Activated naive CD4-positive, alpha-beta T cell treated with anti-CD3 and anti-CD28 coated beads, Interleukin-2, amount 50 U/mL, for 24 hours (primary cell): ENCODE results near the gene PRIM1.
"Not testable (repeated sequence)": the region's sequence is repeated elsewhere in the genome, so short reads cannot be mapped to it uniquely, and the experiment has no call there.

Experiments
- H3K27ac Mint-ChIP-seq: one replicate; pipeline ENCODE4 v1.8.0; 2021; ENCODE audit warnings: mild to moderate bottlenecking, mixed read lengths
- H3K27me3 Mint-ChIP-seq: one replicate; pipeline ENCODE4 v1.8.0; 2021; ENCODE audit warnings: mixed read lengths
- H3K36me3 Mint-ChIP-seq: one replicate; pipeline ENCODE4 v1.8.0; 2021; ENCODE audit warnings: mixed read lengths
- H3K4me1 Mint-ChIP-seq: one replicate; pipeline ENCODE4 v1.8.0; 2021; ENCODE audit warnings: mixed read lengths
- H3K4me3 Mint-ChIP-seq: one replicate; pipeline ENCODE4 v1.8.0; 2021; ENCODE audit warnings: mild to moderate bottlenecking, mixed read lengths
- H3K9me3 Mint-ChIP-seq: one replicate; pipeline ENCODE4 v1.8.0; 2021; ENCODE audit warnings: mixed read lengths

Gene PRIM1

DNA sequence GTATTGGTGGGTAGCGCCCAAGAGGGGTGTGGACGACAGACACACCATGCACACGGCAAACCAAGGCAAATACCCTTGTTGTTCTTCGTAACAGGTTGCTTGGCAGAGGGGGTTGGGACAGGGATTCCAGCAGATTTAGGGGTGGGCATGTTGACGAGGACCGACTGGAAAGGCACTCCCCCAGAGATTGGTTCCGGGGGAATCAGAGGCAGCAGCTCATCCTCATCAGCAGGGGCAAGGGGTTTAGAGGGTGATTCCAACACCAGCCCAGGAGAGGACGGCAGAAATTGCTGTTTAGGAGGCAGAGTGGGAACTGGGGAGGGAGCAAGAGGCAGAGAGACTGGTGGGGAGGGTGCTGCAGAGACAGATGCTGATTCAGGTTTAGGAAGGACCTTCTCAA lies 36.3 kb downstream of the PRIM1 start:
- peak overlapping the region; percentile 5 for H3K4me3 Mint-ChIP-seq
- no peaks in the 10 kb centered on the region for H3K9me3 Mint-ChIP-seq
- H3K27me3 Mint-ChIP-seq, result no peaks in the 10 kb centered on the region
- peaks cover 46% of the 10 kb centered on the region for H3K36me3 Mint-ChIP-seq
- peak overlapping the region; percentile 36 for H3K27ac Mint-ChIP-seq
- peaks cover 48% of the 10 kb centered on the region for H3K4me1 Mint-ChIP-seq

DNA sequence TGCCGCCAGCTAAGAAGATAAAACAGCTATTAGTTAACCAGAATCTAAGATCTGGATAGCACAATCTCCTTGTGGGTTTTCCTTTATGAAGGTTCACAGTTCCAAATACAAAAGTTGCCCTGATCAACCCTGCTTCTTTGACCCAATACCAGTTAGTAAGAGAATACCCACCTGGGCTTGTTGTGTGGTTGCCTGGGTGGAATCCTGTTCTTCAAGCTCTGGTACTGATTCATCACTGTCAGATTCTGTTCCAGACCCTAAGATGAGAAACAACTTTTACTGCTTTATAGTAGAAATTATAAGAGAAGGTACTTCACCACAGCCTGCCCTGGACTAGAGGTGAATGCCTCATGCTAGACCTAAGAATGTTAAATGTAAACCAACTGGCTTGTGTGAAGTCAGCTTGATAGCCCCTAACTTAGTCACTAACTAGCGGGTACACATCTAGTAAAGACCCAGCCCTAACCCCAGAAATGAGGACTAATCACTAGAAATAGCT lies 37.6 kb downstream of the PRIM1 start:
- H3K27me3 Mint-ChIP-seq, result no peaks in the 10 kb centered on the region
- peak overlapping the region; percentile 84 for H3K27ac Mint-ChIP-seq
- no peaks in the 10 kb centered on the region for H3K9me3 Mint-ChIP-seq
- peaks cover 35% of the 10 kb centered on the region for H3K4me1 Mint-ChIP-seq
- peaks cover 34% of the 10 kb centered on the region for H3K36me3 Mint-ChIP-seq
- no peak overlapping the region for H3K4me3 Mint-ChIP-seq

DNA sequence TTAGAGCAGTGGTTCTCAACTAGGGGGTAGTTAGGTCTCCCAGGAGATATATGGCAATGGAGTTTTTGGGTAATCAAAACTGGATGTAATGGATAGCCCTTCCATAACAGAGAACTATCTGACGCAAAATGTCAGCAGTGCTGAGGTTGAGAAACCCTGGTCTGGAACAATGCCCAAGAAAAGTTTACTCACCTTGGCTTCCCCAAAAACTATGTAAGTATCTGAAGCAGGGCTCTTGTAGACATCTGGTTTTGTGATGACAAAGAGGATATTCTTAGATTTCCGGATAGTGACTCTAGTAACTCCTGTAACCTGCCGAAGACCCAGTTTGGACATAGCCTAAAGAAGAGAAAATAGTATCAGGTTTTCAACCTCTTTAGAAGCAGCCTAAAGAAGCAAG lies 38.8 kb downstream of the PRIM1 start:
- H3K36me3 Mint-ChIP-seq, result peaks cover 26% of the 10 kb centered on the region
- no peaks in the 10 kb centered on the region for H3K27me3 Mint-ChIP-seq
- H3K9me3 Mint-ChIP-seq, result no peaks in the 10 kb centered on the region
- H3K27ac Mint-ChIP-seq, result no peak overlapping the region
- H3K4me1 Mint-ChIP-seq, result peaks cover 25% of the 10 kb centered on the region
- H3K4me3 Mint-ChIP-seq, result no peak overlapping the region

DNA sequence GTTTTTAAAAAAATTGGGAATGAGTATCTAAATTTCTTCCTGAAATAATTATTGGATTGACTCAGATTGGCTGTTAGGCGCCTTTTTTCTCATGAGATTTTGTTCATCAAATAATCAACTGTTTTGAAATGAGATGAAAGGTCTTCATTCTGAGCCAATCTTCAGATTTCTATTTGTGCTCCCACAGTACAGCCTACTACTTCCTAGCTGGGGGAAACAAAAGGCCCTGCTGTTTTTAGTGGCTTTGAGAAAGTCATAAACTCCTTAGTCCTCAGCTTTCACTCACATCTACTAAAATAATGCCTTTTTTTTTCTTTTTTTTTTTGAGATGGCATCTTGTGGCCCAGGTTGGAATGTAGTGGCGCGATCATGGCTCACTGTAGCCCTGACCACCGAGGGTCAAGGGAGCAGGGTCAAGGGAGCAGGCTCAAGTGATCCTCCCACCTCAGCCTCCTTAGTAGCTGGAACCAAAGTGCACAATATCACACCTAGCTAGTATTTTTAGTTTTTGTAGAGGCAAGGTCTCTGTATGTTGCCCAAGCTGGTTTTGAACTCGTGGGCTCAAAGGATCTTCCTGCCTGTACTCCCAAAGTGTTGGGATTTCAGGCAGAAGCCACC lies 42.3 kb downstream of the PRIM1 start:
- H3K27ac Mint-ChIP-seq, result no peak overlapping the region
- H3K36me3 Mint-ChIP-seq, result peaks cover 17% of the 10 kb centered on the region
- H3K4me3 Mint-ChIP-seq, result no peak overlapping the region
- peaks cover 1% of the 10 kb centered on the region for H3K4me1 Mint-ChIP-seq
- no peaks in the 10 kb centered on the region for H3K27me3 Mint-ChIP-seq
- no peaks in the 10 kb centered on the region for H3K9me3 Mint-ChIP-seq

DNA sequence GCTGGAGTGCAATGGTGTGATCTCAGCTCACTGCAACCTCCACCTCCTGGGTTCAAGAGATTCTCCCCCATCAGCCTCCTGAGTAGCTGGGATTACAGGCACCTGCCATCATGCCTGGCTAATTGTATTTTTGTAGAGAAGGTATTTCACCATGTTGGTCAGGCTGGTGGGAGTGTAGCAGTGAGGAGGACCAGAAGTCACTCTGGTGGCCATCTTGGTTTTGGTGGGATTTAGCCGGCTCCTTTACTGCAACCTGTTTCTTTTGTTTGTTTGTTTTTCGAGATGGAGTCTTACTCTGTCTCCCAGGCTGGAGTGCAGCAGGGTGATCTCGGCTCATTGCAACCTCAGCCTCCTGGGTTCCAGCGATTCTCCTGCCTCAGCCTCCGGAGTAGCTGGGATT lies 47.6 kb downstream of the PRIM1 start:
- H3K27me3 Mint-ChIP-seq, result not testable (repeated sequence)

DNA sequence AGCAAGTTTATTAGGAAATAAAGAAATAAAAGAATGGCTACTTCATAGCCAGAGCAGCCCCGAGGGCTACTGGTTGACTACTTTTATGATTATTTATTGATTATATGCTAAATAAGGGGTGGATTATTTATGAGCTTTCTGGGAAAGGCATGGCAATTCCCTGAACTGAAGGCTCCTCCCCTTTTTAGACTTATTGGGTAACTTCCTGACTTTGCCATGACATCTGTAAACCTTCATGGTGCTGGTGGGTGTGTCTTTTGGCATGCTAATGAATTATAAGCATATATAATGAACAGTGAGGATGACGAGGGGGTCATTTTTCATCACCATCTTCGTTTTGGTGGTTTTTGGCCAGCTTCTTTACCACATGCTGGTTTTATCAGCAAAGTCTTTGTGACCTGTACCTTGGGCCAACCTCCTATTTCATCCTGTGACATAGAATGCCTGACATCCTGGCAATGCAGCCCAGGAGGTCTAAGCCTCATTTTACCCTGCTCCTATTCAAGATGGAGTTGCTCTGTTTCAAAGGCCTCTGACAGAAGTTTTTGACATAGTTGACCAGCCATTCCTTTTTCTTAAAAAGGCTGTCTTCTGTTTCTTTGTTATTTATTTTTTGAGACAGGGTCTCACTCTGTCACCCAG lies 53.0 kb downstream of the PRIM1 start:
- no peaks in the 10 kb centered on the region for H3K4me1 Mint-ChIP-seq
- no peaks in the 10 kb centered on the region for H3K36me3 Mint-ChIP-seq
- no peak overlapping the region for H3K4me3 Mint-ChIP-seq
- H3K27ac Mint-ChIP-seq, result no peak overlapping the region
- H3K27me3 Mint-ChIP-seq, result no peaks in the 10 kb centered on the region
- H3K9me3 Mint-ChIP-seq, result no peaks in the 10 kb centered on the region

More for the DNA sequence above, 47.6 kb downstream of the PRIM1 start:
- not testable (repeated sequence) for H3K27ac Mint-ChIP-seq, H3K4me3 Mint-ChIP-seq, H3K9me3 Mint-ChIP-seq, H3K4me1 Mint-ChIP-seq, H3K36me3 Mint-ChIP-seq

DNA sequence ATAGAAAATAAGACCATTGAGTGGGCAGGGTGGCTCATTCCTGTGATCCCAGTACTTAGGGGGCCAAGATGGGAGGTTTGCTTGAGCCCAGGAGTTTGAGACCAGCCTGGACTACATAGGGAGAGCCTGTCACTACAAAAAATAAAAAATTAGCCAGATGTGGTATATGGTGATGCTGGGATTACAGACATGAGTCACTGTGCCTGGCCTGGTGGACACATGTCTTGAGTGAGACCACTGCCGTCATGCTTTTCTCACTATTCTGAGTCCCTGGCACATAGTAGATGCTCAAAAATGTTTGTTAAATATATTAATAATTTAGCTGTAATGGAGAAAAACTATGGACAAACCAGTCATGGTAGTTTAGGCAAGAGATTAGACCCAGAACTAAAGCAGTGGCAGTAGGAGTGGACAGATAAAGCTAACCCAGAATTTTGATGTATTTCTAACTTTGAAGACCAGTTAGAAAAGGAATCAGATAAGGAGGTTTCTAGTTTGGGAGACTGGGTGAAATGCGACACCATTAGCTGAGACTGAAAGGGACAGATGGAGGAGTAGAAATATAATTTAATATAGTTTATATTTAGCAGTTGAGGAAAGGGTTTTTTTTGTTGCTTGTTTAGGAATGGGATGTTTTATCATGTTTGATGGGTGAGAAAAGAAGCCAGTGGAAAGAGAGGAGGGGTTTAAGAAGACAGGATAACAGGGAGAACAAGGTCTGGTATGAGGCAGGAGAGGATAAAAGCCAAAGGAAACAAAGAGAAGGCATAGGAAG lies 56.6 kb downstream of the PRIM1 start:
- H3K27me3 Mint-ChIP-seq, result no peaks in the 10 kb centered on the region
- no peaks in the 10 kb centered on the region for H3K4me1 Mint-ChIP-seq
- H3K9me3 Mint-ChIP-seq, result no peaks in the 10 kb centered on the region
- no peak overlapping the region for H3K27ac Mint-ChIP-seq
- no peak overlapping the region for H3K4me3 Mint-ChIP-seq
- H3K36me3 Mint-ChIP-seq, result no peaks in the 10 kb centered on the region

DNA sequence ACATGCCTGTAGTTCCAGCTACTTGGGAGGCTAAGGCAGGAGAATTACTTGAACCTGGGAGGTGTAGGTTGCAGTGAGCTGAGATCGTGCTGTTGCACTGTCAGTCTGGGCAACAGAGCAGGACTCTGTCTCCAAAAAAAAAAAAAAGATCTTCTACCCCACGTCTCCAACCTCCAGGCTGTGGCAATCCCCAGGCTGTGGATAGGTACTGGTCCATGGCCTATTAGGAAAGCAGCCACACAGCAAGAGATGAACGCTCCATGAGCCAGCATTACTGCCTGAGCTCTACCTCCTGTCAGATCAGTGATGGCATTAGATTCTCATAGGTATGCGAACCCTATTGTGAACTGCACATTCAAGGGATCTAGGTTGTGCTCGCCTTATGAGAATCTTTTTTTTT lies 58.0 kb downstream of the PRIM1 start:
- Mint-ChIP-seq H3K4me3 (no peak overlapping the region), H3K27me3 (no peaks in the 10 kb centered on the region), H3K4me1 (peaks cover 2% of the 10 kb centered on the region), H3K36me3 (no peaks in the 10 kb centered on the region), H3K9me3 (no peaks in the 10 kb centered on the region), H3K27ac (no peak overlapping the region)

DNA sequence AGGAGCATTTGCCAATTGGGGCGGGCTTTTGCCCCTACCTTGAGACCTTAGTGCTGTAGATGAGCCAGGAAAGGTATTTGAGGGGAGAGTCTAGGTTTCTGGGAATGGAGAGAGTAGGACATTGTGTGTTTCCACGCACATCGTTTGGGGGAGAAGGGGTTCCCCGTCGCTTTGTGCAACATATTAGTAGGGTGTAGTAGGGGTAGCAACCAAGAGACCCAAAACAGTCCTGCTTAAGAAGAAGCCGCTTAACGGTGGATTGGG lies 63.3 kb downstream of the PRIM1 start:
- H3K4me3 Mint-ChIP-seq, result peak overlapping the region; percentile 100
- H3K9me3 Mint-ChIP-seq, result no peaks in the 10 kb centered on the region
- peaks cover 27% of the 10 kb centered on the region for H3K4me1 Mint-ChIP-seq
- H3K27ac Mint-ChIP-seq, result peak overlapping the region; percentile 100
- H3K27me3 Mint-ChIP-seq, result no peaks in the 10 kb centered on the region
- peaks cover 24% of the 10 kb centered on the region for H3K36me3 Mint-ChIP-seq

DNA sequence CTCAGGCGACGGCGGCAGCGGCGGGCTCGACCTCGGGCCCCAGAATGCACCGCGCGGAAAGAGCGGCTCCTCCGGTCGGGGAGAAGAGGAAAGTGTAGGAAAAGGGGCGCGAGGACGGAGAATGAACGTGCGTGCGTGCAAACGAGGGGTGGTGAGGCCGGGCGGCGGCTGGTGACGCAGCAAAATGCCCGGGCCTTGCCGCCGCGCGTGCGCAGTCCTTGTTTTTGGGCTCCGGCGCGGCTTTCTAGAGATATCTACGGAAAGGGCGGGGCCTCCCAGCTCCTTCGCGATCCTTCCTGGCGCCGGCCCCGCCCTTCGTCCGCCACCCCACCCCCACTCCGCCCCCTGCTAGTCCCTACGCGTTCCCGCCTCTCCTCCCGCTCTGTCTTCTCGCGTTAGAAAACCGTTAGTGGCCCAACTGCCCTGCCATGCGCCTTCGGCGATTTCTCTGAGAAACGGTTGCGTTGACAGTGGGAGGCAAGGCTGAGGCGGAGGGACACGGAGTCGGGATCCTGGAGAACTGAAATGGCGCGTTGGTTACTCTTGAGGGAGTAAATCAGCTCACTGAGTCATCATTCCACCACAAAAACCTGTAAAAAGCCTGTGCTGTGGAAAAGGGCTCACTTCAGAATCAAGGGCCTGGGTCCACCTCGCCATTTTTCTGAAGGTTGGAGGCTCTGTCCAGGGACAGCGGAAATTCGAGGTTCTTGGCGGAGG lies 63.8 kb downstream of the PRIM1 start, which contains the start of gene PTGES3:
PTGES3 (minus strand) TSS at position 156 of the 717 bp plus-strand sequence. CDS start 285 bp downstream, outside the sequence.
- no peaks in the 10 kb centered on the region for H3K27me3 Mint-ChIP-seq
- peaks cover 28% of the 10 kb centered on the region for H3K4me1 Mint-ChIP-seq
- H3K9me3 Mint-ChIP-seq, result no peaks in the 10 kb centered on the region
- peak within 1 kb of the TSS; percentile 100 for H3K27ac Mint-ChIP-seq
- H3K36me3 Mint-ChIP-seq, result peaks cover 24% of the 10 kb centered on the region
- H3K4me3 Mint-ChIP-seq, result peak within 1 kb of the TSS; percentile 100

DNA sequence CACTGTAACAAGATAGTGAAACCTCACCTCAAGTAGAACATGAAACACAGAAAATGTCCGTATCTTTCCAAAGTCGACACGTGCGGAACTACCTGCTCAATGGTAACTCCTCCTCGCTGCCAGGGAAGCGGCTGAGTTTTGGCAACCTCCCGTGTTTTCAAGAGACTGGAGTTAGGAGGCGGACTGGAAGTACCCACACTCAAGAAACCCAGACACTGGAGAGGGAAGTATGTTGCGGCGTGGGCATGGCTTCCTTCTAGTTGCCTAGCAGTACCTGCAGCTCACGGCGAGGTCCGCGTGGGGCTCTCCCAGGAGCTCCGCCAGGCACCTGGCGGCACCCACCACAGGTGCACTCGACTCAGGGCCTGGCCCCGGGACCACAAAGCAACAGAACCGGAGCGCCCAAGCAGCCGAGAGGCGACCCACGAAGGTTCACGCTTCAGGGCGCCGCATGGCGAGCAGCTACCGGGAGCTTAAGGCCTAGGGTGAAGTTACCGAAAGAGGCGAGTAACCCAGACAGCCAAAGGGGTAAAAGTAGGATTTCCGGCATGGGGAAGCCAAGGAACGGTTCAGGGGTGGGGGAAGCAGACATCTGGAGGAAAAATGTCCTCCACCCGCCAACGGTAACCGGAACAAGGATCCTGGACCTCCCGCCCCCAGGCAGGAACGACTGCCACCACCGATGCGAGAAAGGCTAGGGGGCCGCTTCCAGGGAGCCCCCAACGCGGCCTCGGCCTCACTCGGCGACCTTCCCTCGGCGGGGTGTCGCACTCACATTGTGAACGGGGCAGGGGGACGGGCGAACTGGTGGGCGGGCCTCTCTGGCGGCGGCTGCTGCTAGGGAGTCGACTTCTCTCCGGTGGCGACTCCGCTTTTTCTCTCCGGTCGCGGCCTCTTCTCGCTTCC lies 64.6 kb downstream of the PRIM1 start:
- peak overlapping the region; percentile 100 for H3K27ac Mint-ChIP-seq
- peaks cover 28% of the 10 kb centered on the region for H3K4me1 Mint-ChIP-seq
- peak overlapping the region; percentile 100 for H3K4me3 Mint-ChIP-seq
- peaks cover 24% of the 10 kb centered on the region for H3K36me3 Mint-ChIP-seq
- H3K27me3 Mint-ChIP-seq, result no peaks in the 10 kb centered on the region
- H3K9me3 Mint-ChIP-seq, result no peaks in the 10 kb centered on the region

DNA sequence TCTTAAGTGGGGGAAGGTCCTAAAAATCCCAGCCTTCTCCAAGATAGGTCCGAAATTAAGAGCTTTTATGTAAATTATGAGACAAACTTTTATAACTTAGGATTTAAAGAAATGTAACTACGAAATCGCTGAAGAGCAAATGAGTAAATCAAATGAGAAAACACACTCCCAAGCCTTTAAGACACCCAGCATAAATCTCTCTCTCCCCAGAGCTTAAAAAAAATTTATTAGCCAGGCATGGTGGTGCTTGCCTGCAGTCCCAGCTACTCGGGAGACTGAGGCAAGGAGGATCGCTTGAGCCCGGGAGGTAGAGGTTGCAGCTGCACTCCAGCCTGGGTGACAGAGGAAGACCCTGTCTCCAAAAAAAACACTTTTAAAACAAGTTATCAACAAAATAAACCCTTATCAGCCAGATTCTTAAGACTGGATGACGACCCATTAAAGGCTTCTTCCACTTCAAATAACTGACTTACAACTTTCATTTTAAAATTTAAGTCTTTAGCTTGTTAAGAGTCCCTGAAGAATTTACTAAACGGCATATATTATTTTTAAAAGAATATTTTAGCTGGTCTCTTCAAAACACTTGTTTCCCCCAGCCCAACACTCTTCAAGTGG lies 67.3 kb downstream of the PRIM1 start:
- peak overlapping the region; percentile 100 for H3K4me3 Mint-ChIP-seq
- H3K4me1 Mint-ChIP-seq, result peaks cover 47% of the 10 kb centered on the region
- peaks cover 28% of the 10 kb centered on the region for H3K36me3 Mint-ChIP-seq
- peak overlapping the region; percentile 97 for H3K27ac Mint-ChIP-seq
- no peaks in the 10 kb centered on the region for H3K9me3 Mint-ChIP-seq
- H3K27me3 Mint-ChIP-seq, result no peaks in the 10 kb centered on the region

DNA sequence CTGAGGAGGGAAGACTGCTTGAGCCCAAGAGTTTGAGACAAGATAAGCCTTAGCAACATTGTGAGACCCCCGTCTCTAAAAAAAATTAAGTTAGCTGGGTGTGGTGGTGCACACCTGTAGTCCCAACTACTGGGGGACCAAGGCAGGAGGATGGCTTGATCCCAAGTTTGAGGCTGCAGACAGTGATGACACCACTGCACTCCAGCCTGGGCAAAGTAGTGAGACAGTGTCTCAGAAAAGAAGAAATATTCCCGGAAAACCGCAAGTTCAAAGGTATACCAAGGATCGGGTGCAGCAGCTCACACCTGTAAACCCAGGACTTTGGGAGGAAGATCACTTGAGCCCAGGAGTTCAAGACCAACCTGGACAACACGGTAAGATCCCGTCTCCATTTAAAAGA lies 69.8 kb downstream of the PRIM1 start:
- Mint-ChIP-seq H3K9me3 (no peaks in the 10 kb centered on the region), H3K4me3 (peak overlapping the region; percentile 53), H3K4me1 (peaks cover 58% of the 10 kb centered on the region), H3K27me3 (no peaks in the 10 kb centered on the region), H3K27ac (peak overlapping the region; percentile 55), H3K36me3 (peaks cover 33% of the 10 kb centered on the region)
